Thymus (tissue), 11 donors: ENCODE data around the gene CHML. TPM values are rescaled to one million over a fixed set of nuclear protein-coding genes. Genes with fewer than 3 reads are reported as not detected.

Source experiments
- DNase-seq, 9 donors: peaks; one replicate each; pipeline ENCODE4 v3.0.0-alpha.2; 2013; ENCODE audit warnings: low spot score in 9 of 9, low read depth in 6 of 9, missing footprints in 1 of 9
- H3K27ac ChIP-seq, 2 donors: one replicate each; pipeline ENCODE4 v1.5.1; 2013; ENCODE audit warnings: control low read depth in 1 of 2, low read depth in 1 of 2, low read length in 1 of 2, mild to moderate bottlenecking in 1 of 2, moderate library complexity in 1 of 2
- H3K27me3 ChIP-seq, 2 donors: one replicate each; pipeline ENCODE4 v1.5.1; 2013; ENCODE audit warnings: low read length in 1 of 2; ENCODE audit not compliant: control insufficient read depth in 2 of 2, insufficient read depth in 1 of 2
- H3K36me3 ChIP-seq, 2 donors: one replicate each; pipeline ENCODE4 v1.5.1; 2013; ENCODE audit warnings: low read length in 1 of 2, mild to moderate bottlenecking in 1 of 2, moderate library complexity in 1 of 2; ENCODE audit not compliant: control insufficient read depth in 2 of 2, insufficient read depth in 2 of 2
- H3K4me1 ChIP-seq, 2 donors: one replicate each; pipeline ENCODE4 v1.5.1; 2013; ENCODE audit warnings: low read length in 2 of 2; ENCODE audit not compliant: control insufficient read depth in 2 of 2, insufficient read depth in 2 of 2
- H3K4me3 ChIP-seq, 2 donors: one replicate each; pipeline ENCODE4 v1.5.1; 2013; ENCODE audit warnings: low read length in 2 of 2, control low read depth in 1 of 2, mild to moderate bottlenecking in 1 of 2
- H3K9me3 ChIP-seq, 2 donors: one replicate each; pipeline ENCODE4 v1.5.1; 2013; ENCODE audit warnings: low read length in 1 of 2, mild to moderate bottlenecking in 1 of 2; ENCODE audit not compliant: control insufficient read depth in 2 of 2, insufficient read depth in 1 of 2
- WGBS: extraction: QIAGEN DNeasy Blood & Tissue Kit; methylation state at CpG from one replicate; pipeline ENCODE4 v1.1.7; 2013; 5-methylcytosine and 5-hydroxymethylcytosine counted together
- polyA plus RNA-seq: library from polyadenylated mRNA; stranded (reverse); fragments of 200-250 nt; gene quantifications from one replicate; pipeline ENCODE4 v1.2.3, GENCODE V29; 2013
- total RNA-seq: library from RNA; stranded (reverse); fragments of 120-200 nt; gene quantifications from one replicate; pipeline ENCODE4 v1.2.4, GENCODE V29; 2013
- donor health status: healthy.

The CHML gene
- total and polyA plus RNA-seq, 2 donors = 7.4 to 13.3 TPM

- DNase-seq = no peak
- Histone ChIP-seq H3K27me3 (no peaks in the 10 kb centered on the region), H3K27ac (no peak overlapping the region), H3K36me3 (no peaks in the 10 kb centered on the region), H3K4me3 (no peak overlapping the region), H3K4me1 (no peaks in the 10 kb centered on the region), H3K9me3 (no peaks in the 10 kb centered on the region)
- WGBS = 95% methylated on average over 1 of the region's 1 CpG
Observed at GRCh38 chr1:241654019-241654418, 13.8 kb upstream of the CHML start.

- Histone ChIP-seq H3K27me3 (no peaks in the 10 kb centered on the region), H3K4me1 (no peaks in the 10 kb centered on the region), H3K27ac (no peak within 1 kb of the TSS), H3K4me3 (no peak within 1 kb of the TSS), H3K9me3 (no peaks in the 10 kb centered on the region), H3K36me3 (no peaks in the 10 kb centered on the region)
- WGBS = 97% methylated on average over 4 of the region's 4 CpGs
- no peak for DNase-seq
Observed at GRCh38 chr1:241652012-241652411, 11.8 kb upstream of the CHML start, which contains the start of gene WDR64. Gene WDR64 (plus strand): TSS chr1:241652281. CDS start chr1:241652485, 204 bp downstream.

GRCh38 chr1:241648159-241648558 is 8.0 kb upstream of the CHML start:
- WGBS = 99% methylated on average over 1 of the region's 1 CpG
- no peaks in the 10 kb centered on the region for H3K36me3 ChIP-seq
- H3K4me3 ChIP-seq = no peak overlapping the region
- no peaks in the 10 kb centered on the region for H3K4me1 ChIP-seq
- no peaks in the 10 kb centered on the region for H3K9me3 ChIP-seq
- DNase-seq = no peak
- H3K27me3 ChIP-seq = no peaks in the 10 kb centered on the region
- H3K27ac ChIP-seq = no peak overlapping the region

- no peaks in the 10 kb centered on the region for H3K9me3 ChIP-seq
- no peak overlapping the region for H3K4me3 ChIP-seq
Observed at GRCh38 chr1:241647658-241648057, 7.5 kb upstream of the CHML start.

GRCh38 chr1:241646201-241646600 is 6.0 kb upstream of the CHML start:
- Histone ChIP-seq H3K9me3 (no peaks in the 10 kb centered on the region), H3K4me1 (no peaks in the 10 kb centered on the region), H3K4me3 (no peak overlapping the region), H3K27me3 (no peaks in the 10 kb centered on the region), H3K27ac (no peak overlapping the region), H3K36me3 (no peaks in the 10 kb centered on the region)
- 97% methylated on average over 7 of the region's 7 CpGs for WGBS
- no peak for DNase-seq

More at GRCh38 chr1:241647658-241648057, 7.5 kb upstream of the CHML start:
- Histone ChIP-seq H3K27ac (no peak overlapping the region), H3K4me1 (no peaks in the 10 kb centered on the region), H3K27me3 (no peaks in the 10 kb centered on the region), H3K36me3 (no peaks in the 10 kb centered on the region)
- WGBS = 93% methylated on average over 1 of the region's 1 CpG
- DNase-seq = no peak

- Histone ChIP-seq H3K27me3 (no peaks in the 10 kb centered on the region), H3K36me3 (no peaks in the 10 kb centered on the region), H3K4me1 (peaks cover 0 to 6% of the 10 kb centered on the region in 2 donors), H3K4me3 (no peak overlapping the region), H3K9me3 (no peaks in the 10 kb centered on the region), H3K27ac (no peak overlapping the region)
- DNase-seq = no peak
- WGBS = 95% methylated on average over 4 of the region's 4 CpGs
Observed at GRCh38 chr1:241645199-241645598, 5.0 kb upstream of the CHML start.

- Histone ChIP-seq H3K27me3 (no peaks in the 10 kb centered on the region), H3K9me3 (no peaks in the 10 kb centered on the region), H3K4me1 (peaks cover 0 to 6% of the 10 kb centered on the region in 2 donors), H3K36me3 (no peaks in the 10 kb centered on the region), H3K4me3 (no peak overlapping the region), H3K27ac (no peak overlapping the region)
- DNase-seq = no peak
- WGBS = 95% methylated on average over 2 of the region's 2 CpGs
Observed at GRCh38 chr1:241644259-241644658, 4.1 kb upstream of the CHML start.

- no peak for DNase-seq
- H3K36me3 ChIP-seq = no peaks in the 10 kb centered on the region
Observed at GRCh38 chr1:241642593-241642944, 2.4 kb upstream of the CHML start.

GRCh38 chr1:241641773-241642592 is 1.8 kb upstream of the CHML start:
- Histone ChIP-seq H3K27me3 (no peaks in the 10 kb centered on the region), H3K9me3 (no peaks in the 10 kb centered on the region), H3K27ac (no peak overlapping the region), H3K4me3 (no peak overlapping the region), H3K36me3 (peaks cover 0 to 2% of the 10 kb centered on the region in 2 donors), H3K4me1 (peaks cover 8 to 13% of the 10 kb centered on the region in 2 donors)
- WGBS = 97% methylated on average over 12 of the region's 12 CpGs
- no peak for DNase-seq

More at GRCh38 chr1:241642593-241642944, 2.4 kb upstream of the CHML start:
- Histone ChIP-seq H3K4me3 (no peak overlapping the region), H3K27me3 (no peaks in the 10 kb centered on the region), H3K4me1 (peaks cover 8 to 9% of the 10 kb centered on the region in 2 donors), H3K9me3 (no peaks in the 10 kb centered on the region), H3K27ac (no peak overlapping the region)
- 100% methylated on average over 1 of the region's 1 CpG for WGBS
